ENCODE data around the gene VSNL1.

The VSNL1 gene

GRCh38 chr2:17617955-17618354 is 77.5 kb downstream of the VSNL1 start:
- no peak for DNase-seq (ENCODE audit: insufficient read length)
- TF ChIP-seq POLR2A (IDR thresholded peaks at IDR 0.05; ENCODE audit: low read depth, low read length) = no peak
- TF ChIP-seq POLR2AphosphoS5 (IDR thresholded peaks at IDR 0.05; ENCODE audit: low read depth, low read length) = no peak
- TF ChIP-seq TAF1 (IDR thresholded peaks at IDR 0.05; ENCODE audit: borderline replicate concordance, low read depth, low read length) = no peak
- no peak for FAIRE-seq

GRCh38 chr2:17620280-17620679 is 79.8 kb downstream of the VSNL1 start:
- FAIRE-seq = no peak
- DNase-seq (ENCODE audit: insufficient read length) = no peak

DNA sequence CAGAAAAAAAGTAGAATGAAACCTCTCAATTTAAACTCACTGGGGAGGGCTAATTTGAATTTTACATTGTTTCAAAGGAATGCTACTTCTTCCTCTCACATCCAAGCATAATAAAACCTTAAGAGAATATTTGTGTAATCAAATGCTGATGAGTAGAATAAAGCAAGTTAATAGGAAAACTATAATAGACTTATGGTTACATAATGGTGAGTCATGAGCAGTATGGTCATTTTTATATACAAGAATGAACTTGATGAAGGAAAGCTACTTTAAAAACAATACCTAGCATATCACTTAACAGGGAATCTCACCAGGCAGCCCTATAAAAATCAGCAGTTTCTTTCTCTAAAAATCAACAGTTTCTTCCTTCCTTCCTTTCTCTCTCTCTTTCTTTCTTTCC is 80.3 kb downstream of the VSNL1 start:
- TF ChIP-seq POLR2A (IDR thresholded peaks at IDR 0.05; ENCODE audit: low read depth, low read length) (no peak), POLR2AphosphoS5 (IDR thresholded peaks at IDR 0.05; ENCODE audit: low read depth, low read length) (no peak), TAF1 (IDR thresholded peaks at IDR 0.05; ENCODE audit: borderline replicate concordance, low read depth, low read length) (no peak)
- DNase-seq (ENCODE audit: insufficient read length) (no peak), FAIRE-seq (no peak)

More at GRCh38 chr2:17620280-17620679, 79.8 kb downstream of the VSNL1 start:
- TF ChIP-seq POLR2AphosphoS5 (IDR thresholded peaks at IDR 0.05; ENCODE audit: low read depth, low read length) (no peak), POLR2A (IDR thresholded peaks at IDR 0.05; ENCODE audit: low read depth, low read length) (no peak), TAF1 (IDR thresholded peaks at IDR 0.05; ENCODE audit: borderline replicate concordance, low read depth, low read length) (no peak)

- no peak for TF ChIP-seq POLR2A (IDR thresholded peaks at IDR 0.05; ENCODE audit: low read depth, low read length)
- no peak for TF ChIP-seq POLR2AphosphoS5 (IDR thresholded peaks at IDR 0.05; ENCODE audit: low read depth, low read length)
- no peak for TF ChIP-seq TAF1 (IDR thresholded peaks at IDR 0.05; ENCODE audit: borderline replicate concordance, low read depth, low read length)
- DNase-seq (ENCODE audit: insufficient read length) (no peak), FAIRE-seq (no peak)
Observed at GRCh38 chr2:17621781-17622180, 81.3 kb downstream of the VSNL1 start.

- DNase-seq (ENCODE audit: insufficient read length) (no peak), FAIRE-seq (no peak)
- TF ChIP-seq POLR2A (IDR thresholded peaks at IDR 0.05; ENCODE audit: low read depth, low read length) (no peak), TAF1 (IDR thresholded peaks at IDR 0.05; ENCODE audit: borderline replicate concordance, low read depth, low read length) (no peak), POLR2AphosphoS5 (IDR thresholded peaks at IDR 0.05; ENCODE audit: low read depth, low read length) (no peak)
Observed at GRCh38 chr2:17625446-17625845, 85.0 kb downstream of the VSNL1 start.

- no peak for DNase-seq (ENCODE audit: insufficient read length)
- TF ChIP-seq POLR2A (IDR thresholded peaks at IDR 0.05; ENCODE audit: low read depth, low read length) (no peak), POLR2AphosphoS5 (IDR thresholded peaks at IDR 0.05; ENCODE audit: low read depth, low read length) (no peak), TAF1 (IDR thresholded peaks at IDR 0.05; ENCODE audit: borderline replicate concordance, low read depth, low read length) (no peak)
- no peak for FAIRE-seq
Observed at GRCh38 chr2:17626986-17627385, 86.5 kb downstream of the VSNL1 start.

- TF ChIP-seq POLR2A (IDR thresholded peaks at IDR 0.05; ENCODE audit: low read depth, low read length) = no peak
- no peak for TF ChIP-seq POLR2AphosphoS5 (IDR thresholded peaks at IDR 0.05; ENCODE audit: low read depth, low read length)
- TF ChIP-seq TAF1 (IDR thresholded peaks at IDR 0.05; ENCODE audit: borderline replicate concordance, low read depth, low read length) = no peak
- FAIRE-seq (no peak), DNase-seq (ENCODE audit: insufficient read length) (no peak)
Observed at GRCh38 chr2:17627434-17627833, 86.9 kb downstream of the VSNL1 start.

- TF ChIP-seq POLR2A (IDR thresholded peaks at IDR 0.05; ENCODE audit: low read depth, low read length) (no peak), POLR2AphosphoS5 (IDR thresholded peaks at IDR 0.05; ENCODE audit: low read depth, low read length) (no peak), TAF1 (IDR thresholded peaks at IDR 0.05; ENCODE audit: borderline replicate concordance, low read depth, low read length) (no peak)
- no peak for FAIRE-seq
- DNase-seq (ENCODE audit: insufficient read length) = no peak
Observed at GRCh38 chr2:17628349-17629261, 88.1 kb downstream of the VSNL1 start.

- FAIRE-seq (no peak), DNase-seq (ENCODE audit: insufficient read length) (no peak)
- TF ChIP-seq POLR2AphosphoS5 (IDR thresholded peaks at IDR 0.05; ENCODE audit: low read depth, low read length) (no peak), POLR2A (IDR thresholded peaks at IDR 0.05; ENCODE audit: low read depth, low read length) (no peak), TAF1 (IDR thresholded peaks at IDR 0.05; ENCODE audit: borderline replicate concordance, low read depth, low read length) (no peak)
Observed at GRCh38 chr2:17630089-17630488, 89.6 kb downstream of the VSNL1 start.

- TF ChIP-seq TAF1 (IDR thresholded peaks at IDR 0.05; ENCODE audit: borderline replicate concordance, low read depth, low read length) (no peak), POLR2AphosphoS5 (IDR thresholded peaks at IDR 0.05; ENCODE audit: low read depth, low read length) (no peak), POLR2A (IDR thresholded peaks at IDR 0.05; ENCODE audit: low read depth, low read length) (no peak)
- DNase-seq (ENCODE audit: insufficient read length) (no peak), FAIRE-seq (no peak)
Observed at GRCh38 chr2:17634997-17635396, 94.5 kb downstream of the VSNL1 start.

DNA sequence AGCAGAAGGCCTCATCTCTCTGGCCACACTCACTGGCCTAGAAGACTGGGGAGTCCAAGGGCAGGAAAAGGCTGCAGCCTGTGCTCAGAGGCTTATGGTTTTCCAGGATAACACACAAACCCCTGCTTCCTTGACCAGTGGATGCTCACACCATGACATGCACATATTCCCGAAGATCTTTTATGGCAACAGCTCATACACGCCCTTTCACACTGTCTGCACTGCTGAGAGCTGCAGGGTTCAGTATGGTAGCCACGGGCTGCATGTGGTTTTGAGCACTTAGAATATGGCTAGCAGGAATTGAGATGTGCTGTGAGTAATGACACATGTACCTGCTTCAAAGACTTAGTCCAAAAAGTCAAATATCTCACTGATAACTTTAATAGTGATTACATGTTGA is 95.8 kb downstream of the VSNL1 start:
- FAIRE-seq = no peak
- TF ChIP-seq TAF1 (IDR thresholded peaks at IDR 0.05; ENCODE audit: borderline replicate concordance, low read depth, low read length) = no peak
- TF ChIP-seq POLR2A (IDR thresholded peaks at IDR 0.05; ENCODE audit: low read depth, low read length) = no peak
- no peak for TF ChIP-seq POLR2AphosphoS5 (IDR thresholded peaks at IDR 0.05; ENCODE audit: low read depth, low read length)
- DNase-seq (ENCODE audit: insufficient read length) = no peak
